T-helper 9 cell (primary cell): ENCODE results near the gene ATP6V1G1.
A peak's percentile ranks its signal among the peaks of the same experiment; 100 is the strongest.
"Not testable (repeated sequence)": the region's sequence is repeated elsewhere in the genome, so short reads cannot be mapped to it uniquely, and the experiment has no call there.

ENCODE experiments used
- DNase-seq: peaks from one replicate; pipeline ENCODE4 v3.0.0-alpha.2; 2020
- total RNA-seq, 2 donors: gene quantifications; one replicate each; lab custom pipeline; 2026; lab: John Stamatoyannopoulos, UW

ATP6V1G1 gene
- 110 to 124 reads per million in 2 donors for total RNA-seq

- DNase-seq = peak; percentile 98
Observed at GRCh38 chr9:114587345-114588202, at the start of gene ATP6V1G1. Gene ATP6V1G1 (plus strand): TSS chr9:114587769. CDS start chr9:114587839, 70 bp downstream.

- DNase-seq = no peak
Observed at GRCh38 chr9:114538241-114538640, 49.3 kb upstream of the ATP6V1G1 start.

- no peak for DNase-seq
Observed at GRCh38 chr9:114539701-114540380, 47.7 kb upstream of the ATP6V1G1 start.

GRCh38 chr9:114545055-114545454 lies 42.5 kb upstream of the ATP6V1G1 start:
- no peak for DNase-seq

GRCh38 chr9:114546851-114547250 lies 40.7 kb upstream of the ATP6V1G1 start:
- DNase-seq = no peak

GRCh38 chr9:114549697-114550330 lies 37.8 kb upstream of the ATP6V1G1 start:
- no peak for DNase-seq

GRCh38 chr9:114551750-114552685 lies 35.6 kb upstream of the ATP6V1G1 start:
- DNase-seq = no peak

- no peak for DNase-seq
Observed at GRCh38 chr9:114552706-114553105, 34.9 kb upstream of the ATP6V1G1 start.

GRCh38 chr9:114553202-114553601 lies 34.4 kb upstream of the ATP6V1G1 start:
- DNase-seq = no peak

- no peak for DNase-seq
Observed at GRCh38 chr9:114555696-114556095, 31.9 kb upstream of the ATP6V1G1 start.

- no peak for DNase-seq
Observed at GRCh38 chr9:114558027-114558675, 29.4 kb upstream of the ATP6V1G1 start.

GRCh38 chr9:114559830-114560513 lies 27.6 kb upstream of the ATP6V1G1 start:
- DNase-seq = no peak

- DNase-seq = no peak
Observed at GRCh38 chr9:114560956-114561355, 26.6 kb upstream of the ATP6V1G1 start.

GRCh38 chr9:114561771-114562170 lies 25.8 kb upstream of the ATP6V1G1 start:
- no peak for DNase-seq

- DNase-seq = no peak
Observed at GRCh38 chr9:114565204-114565603, 22.4 kb upstream of the ATP6V1G1 start.

- DNase-seq = no peak
Observed at GRCh38 chr9:114570742-114571141, 16.8 kb upstream of the ATP6V1G1 start.

GRCh38 chr9:114571391-114571790 lies 16.2 kb upstream of the ATP6V1G1 start:
- no peak for DNase-seq

- no peak for DNase-seq
Observed at GRCh38 chr9:114572199-114572598, 15.4 kb upstream of the ATP6V1G1 start.

GRCh38 chr9:114574438-114574837 lies 13.1 kb upstream of the ATP6V1G1 start:
- DNase-seq = no peak

- not testable (repeated sequence) for DNase-seq
Observed at GRCh38 chr9:114576779-114577178, 10.8 kb upstream of the ATP6V1G1 start.

GRCh38 chr9:114578134-114578533 lies 9.4 kb upstream of the ATP6V1G1 start:
- DNase-seq = not testable (repeated sequence)
